DND-41 (cell line): ENCODE results near the gene ZNF512.
"Not testable (repeated sequence)": the region's sequence is repeated elsewhere in the genome, so short reads cannot be mapped to it uniquely, and the experiment has no call there.

Experiments used
- ATAC-seq: fragments of 200-7000 bp; cut with Tn5 transposase; 3 replicates; pipeline ENCODE4 v1.9.1; 2021; ENCODE audit warnings: low read depth; ENCODE audit not compliant: insufficient read depth
- DNase-seq: peaks from one replicate; pipeline ENCODE4 v3.0.0-alpha.2; 2020
- H2AFZ ChIP-seq: 2 replicates; pipeline ENCODE4 v1.6.0; 2012; ENCODE audit warnings: low read depth, low read length
- H3K27ac ChIP-seq: 2 replicates; pipeline ENCODE4 v1.5.1; 2012; ENCODE audit warnings: low read length, inconsistent platforms
- H3K27me3 ChIP-seq: fragments of 200-600 bp; sonication (generic); 2 replicates; pipeline ENCODE4 v1.6.0; 2012; ENCODE audit warnings: low read length, mild to moderate bottlenecking, inconsistent platforms; ENCODE audit not compliant: insufficient read depth, poor library complexity
- H3K36me3 ChIP-seq: 2 replicates; pipeline ENCODE4 v1.5.1; 2012; ENCODE audit warnings: low read length, inconsistent platforms; ENCODE audit not compliant: insufficient read depth
- H3K4me1 ChIP-seq: 2 replicates; pipeline ENCODE4 v1.5.1; 2012; ENCODE audit warnings: mild to moderate bottlenecking, low read length; ENCODE audit not compliant: insufficient read depth
- H3K4me2 ChIP-seq: 2 replicates; pipeline ENCODE4 v1.6.0; 2012; ENCODE audit warnings: mild to moderate bottlenecking, moderate library complexity, low read length, inconsistent platforms; ENCODE audit not compliant: insufficient read depth
- H3K4me3 ChIP-seq, 2 experiments: fragments of 200-600 bp in 1 of 2; shearing (Covaris generic) in 1 of 2; 2 replicates each; pipeline ENCODE4 v1.5.1; 2012 to 2016; ENCODE audit warnings: inconsistent platforms in 2 of 2, low read length in 2 of 2, mild to moderate bottlenecking in 2 of 2, low read depth in 1 of 2, moderate library complexity in 1 of 2
- H3K79me2 ChIP-seq: 2 replicates; pipeline ENCODE4 v1.6.0; 2012; ENCODE audit warnings: low read length, inconsistent platforms; ENCODE audit not compliant: insufficient read depth
- H3K9ac ChIP-seq: 2 replicates; pipeline ENCODE4 v1.6.0; 2012; ENCODE audit warnings: low read depth, mild to moderate bottlenecking, inconsistent platforms, low read length, moderate library complexity
- H3K9me3 ChIP-seq: 2 replicates; pipeline ENCODE4 v1.5.1; 2012; ENCODE audit warnings: low read length, moderate library complexity, mild to moderate bottlenecking, inconsistent platforms; ENCODE audit not compliant: insufficient read depth, severe bottlenecking
- H4K20me1 ChIP-seq: 2 replicates; pipeline ENCODE4 v1.6.0; 2012; ENCODE audit warnings: low read length; ENCODE audit not compliant: insufficient read depth
- CTCF ChIP-seq: IDR thresholded peaks from 2 replicates; pipeline ENCODE4 v1.5.1; 2012; ENCODE audit warnings: borderline replicate concordance, low read length, moderate library complexity, mild to moderate bottlenecking; ENCODE audit not compliant: poor library complexity, severe bottlenecking; ENCODE audit errors: extremely low read depth
- EZH2 ChIP-seq: IDR thresholded peaks from 3 replicates; pipeline ENCODE4 v1.6.1; 2012; ENCODE audit warnings: borderline replicate concordance, low read depth, mild to moderate bottlenecking, moderate library complexity, low read length, inconsistent platforms; ENCODE audit not compliant: severe bottlenecking

ZNF512 gene

GRCh38 chr2:27593240-27593639 is 10.4 kb downstream of the ZNF512 start:
- peaks cover 2% of the 10 kb centered on the region; the same call in 1 of the 2 replicates for H4K20me1 ChIP-seq
- no peak overlapping the region for H3K9ac ChIP-seq
- H3K36me3 ChIP-seq = peaks cover 12% of the 10 kb centered on the region; the same call in 1 of the 2 replicates
- H3K4me2 ChIP-seq = no peak overlapping the region
- no peak overlapping the region for H3K27ac ChIP-seq
- no peak for ATAC-seq
- H3K27me3 ChIP-seq = no peaks in the 10 kb centered on the region
- TF ChIP-seq CTCF (no peak), EZH2 (no peak)
- no peak overlapping the region for H3K4me3 ChIP-seq
- no peak overlapping the region for H2AFZ ChIP-seq
- no peak for DNase-seq
- H3K9me3 ChIP-seq = peaks cover 32% of the 10 kb centered on the region
- peaks cover 87% of the 10 kb centered on the region for H3K79me2 ChIP-seq
- H3K4me1 ChIP-seq = no peaks in the 10 kb centered on the region

- H3K4me2 ChIP-seq, H3K27me3 ChIP-seq, H2AFZ ChIP-seq, H3K4me1 ChIP-seq, H3K9ac ChIP-seq, H3K4me3 ChIP-seq, H4K20me1 ChIP-seq, ATAC-seq, H3K27ac ChIP-seq: not testable (repeated sequence)
- Histone ChIP-seq H3K9me3 (peaks cover 32% of the 10 kb centered on the region), H3K36me3 (peaks cover 12% of the 10 kb centered on the region; the same call in 1 of the 2 replicates), H3K79me2 (peaks cover 85% of the 10 kb centered on the region)
- peak; percentile 22 for DNase-seq
Measured at GRCh38 chr2:27594020-27594703, 11.3 kb downstream of the ZNF512 start.

DNA sequence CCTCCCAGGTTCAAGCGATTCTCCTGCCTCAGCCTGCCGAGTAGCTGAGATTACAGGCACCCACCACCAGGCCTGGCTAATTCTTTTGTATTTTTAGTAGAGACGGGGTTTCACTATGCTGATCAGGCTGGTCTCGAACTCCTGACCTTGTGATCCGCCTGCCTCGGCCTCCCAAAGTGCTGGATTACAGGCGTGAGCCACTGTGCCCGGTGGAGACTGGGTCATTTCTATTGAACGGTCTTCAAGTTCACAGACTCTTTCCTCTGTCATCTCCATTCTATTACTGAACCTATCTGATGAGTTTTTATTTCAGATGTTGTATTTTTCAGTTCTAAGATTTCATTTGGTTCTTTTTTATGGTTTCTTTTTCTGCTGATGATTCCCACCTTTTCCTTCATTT is 12.6 kb downstream of the ZNF512 start:
- not testable (repeated sequence) for H2AFZ ChIP-seq, H3K4me3 ChIP-seq
- H3K9me3 ChIP-seq = peaks cover 27% of the 10 kb centered on the region

DNA sequence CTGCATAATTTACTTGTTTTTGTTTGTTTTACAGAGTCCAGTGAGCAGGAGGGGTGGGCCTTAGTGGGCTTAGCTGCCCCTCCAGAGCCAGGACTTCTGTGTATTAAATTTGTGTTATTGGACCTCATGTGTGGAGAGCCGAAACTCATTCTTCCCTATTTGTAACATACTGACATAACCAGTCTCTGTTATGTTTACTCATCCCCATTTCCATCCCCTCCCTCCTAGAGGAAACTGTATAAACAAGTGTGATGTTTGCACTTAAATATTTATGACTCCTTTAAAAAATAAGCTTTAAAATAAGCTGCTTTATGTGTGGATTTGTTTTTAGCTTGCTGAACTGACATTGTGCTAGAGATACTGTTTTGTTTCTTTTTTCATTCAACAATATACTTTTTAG is 13.8 kb downstream of the ZNF512 start:
- DNase-seq = no peak
- H3K79me2 ChIP-seq = peaks cover 73% of the 10 kb centered on the region
- H3K9ac ChIP-seq = no peak overlapping the region
- peaks cover 6% of the 10 kb centered on the region; the same call in 1 of the 2 replicates for H4K20me1 ChIP-seq
- TF ChIP-seq EZH2 = no peak
- no peak for TF ChIP-seq CTCF
- H3K27ac ChIP-seq = no peak overlapping the region
- ATAC-seq = no peak
- H2AFZ ChIP-seq = no peak overlapping the region
- no peak overlapping the region for H3K4me3 ChIP-seq
- H3K4me2 ChIP-seq = no peak overlapping the region
- no peaks in the 10 kb centered on the region for H3K4me1 ChIP-seq
- peaks cover 18% of the 10 kb centered on the region for H3K36me3 ChIP-seq
- H3K27me3 ChIP-seq = no peaks in the 10 kb centered on the region
- peaks cover 20% of the 10 kb centered on the region for H3K9me3 ChIP-seq

More for the DNA sequence above, 12.6 kb downstream of the ZNF512 start:
- H4K20me1 ChIP-seq, H3K27ac ChIP-seq, H3K9ac ChIP-seq, H3K27me3 ChIP-seq, ATAC-seq, H3K4me2 ChIP-seq, DNase-seq, H3K4me1 ChIP-seq: not testable (repeated sequence)
- Histone ChIP-seq H3K36me3 (peaks cover 18% of the 10 kb centered on the region), H3K79me2 (peaks cover 79% of the 10 kb centered on the region)
